ENCODE results near the gene CADPS.

DNA sequence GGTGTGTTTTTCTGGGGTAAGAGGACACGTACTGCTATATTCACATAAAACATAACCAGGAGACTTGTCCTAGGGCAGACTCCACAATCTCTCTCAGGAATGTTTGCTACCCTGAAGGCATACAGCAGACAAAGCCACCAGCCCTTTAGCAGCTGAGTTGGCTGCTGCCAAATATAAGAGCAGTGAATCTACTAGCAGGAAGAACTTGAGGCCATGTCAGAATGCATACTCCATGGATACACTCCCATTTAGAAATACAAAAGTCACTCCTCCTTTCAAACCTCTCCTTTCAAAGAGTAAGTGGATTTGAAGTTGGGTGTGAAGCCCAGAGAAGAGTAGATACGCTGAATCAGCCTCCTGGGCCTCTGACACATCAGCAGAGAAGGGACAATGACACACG, 94.1 kb downstream of the CADPS start:
- TF ChIP-seq, protein P1, sequence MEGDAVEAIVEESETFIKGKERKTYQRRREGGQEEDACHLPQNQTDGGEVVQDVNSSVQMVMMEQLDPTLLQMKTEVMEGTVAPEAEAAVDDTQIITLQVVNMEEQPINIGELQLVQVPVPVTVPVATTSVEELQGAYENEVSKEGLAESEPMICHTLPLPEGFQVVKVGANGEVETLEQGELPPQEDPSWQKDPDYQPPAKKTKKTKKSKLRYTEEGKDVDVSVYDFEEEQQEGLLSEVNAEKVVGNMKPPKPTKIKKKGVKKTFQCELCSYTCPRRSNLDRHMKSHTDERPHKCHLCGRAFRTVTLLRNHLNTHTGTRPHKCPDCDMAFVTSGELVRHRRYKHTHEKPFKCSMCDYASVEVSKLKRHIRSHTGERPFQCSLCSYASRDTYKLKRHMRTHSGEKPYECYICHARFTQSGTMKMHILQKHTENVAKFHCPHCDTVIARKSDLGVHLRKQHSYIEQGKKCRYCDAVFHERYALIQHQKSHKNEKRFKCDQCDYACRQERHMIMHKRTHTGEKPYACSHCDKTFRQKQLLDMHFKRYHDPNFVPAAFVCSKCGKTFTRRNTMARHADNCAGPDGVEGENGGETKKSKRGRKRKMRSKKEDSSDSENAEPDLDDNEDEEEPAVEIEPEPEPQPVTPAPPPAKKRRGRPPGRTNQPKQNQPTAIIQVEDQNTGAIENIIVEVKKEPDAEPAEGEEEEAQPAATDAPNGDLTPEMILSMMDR (conservative IDR thresholded peaks at IDR 0.05; ENCODE audit: low read depth, low read length), result no peak
- TF ChIP-seq POLR2A (IDR thresholded peaks at IDR 0.05; ENCODE audit: low read depth, low read length) (no peak), RFX5 (IDR thresholded peaks at IDR 0.05; ENCODE audit: low read depth, low read length) (no peak), RCOR1 (IDR thresholded peaks at IDR 0.05; ENCODE audit: insufficient replicate concordance, low read length) (no peak), BHLHE40 (IDR thresholded peaks at IDR 0.05; ENCODE audit: low read depth, low read length) (no peak), FOS (IDR thresholded peaks at IDR 0.05; ENCODE audit: low read depth, low read length) (no peak), CEBPB (IDR thresholded peaks at IDR 0.05; ENCODE audit: low read depth, low read length) (no peak)
- TF ChIP-seq, protein P2, sequence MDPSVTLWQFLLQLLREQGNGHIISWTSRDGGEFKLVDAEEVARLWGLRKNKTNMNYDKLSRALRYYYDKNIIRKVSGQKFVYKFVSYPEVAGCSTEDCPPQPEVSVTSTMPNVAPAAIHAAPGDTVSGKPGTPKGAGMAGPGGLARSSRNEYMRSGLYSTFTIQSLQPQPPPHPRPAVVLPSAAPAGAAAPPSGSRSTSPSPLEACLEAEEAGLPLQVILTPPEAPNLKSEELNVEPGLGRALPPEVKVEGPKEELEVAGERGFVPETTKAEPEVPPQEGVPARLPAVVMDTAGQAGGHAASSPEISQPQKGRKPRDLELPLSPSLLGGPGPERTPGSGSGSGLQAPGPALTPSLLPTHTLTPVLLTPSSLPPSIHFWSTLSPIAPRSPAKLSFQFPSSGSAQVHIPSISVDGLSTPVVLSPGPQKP (IDR thresholded peaks at IDR 0.05; ENCODE audit: borderline replicate concordance, low read depth, low read length), result no peak
